CD4-positive, alpha-beta T cell treated with Interleukin-2 at 100 ng/mL for 4 hours (primary cell): ENCODE results near the gene MED31.
"Not testable (repeated sequence)": the region's sequence is repeated elsewhere in the genome, so short reads cannot be mapped to it uniquely, and the experiment has no call there.

Experiments used
- DNase-seq: peaks from one replicate; pipeline ENCODE4 v3.0.0-alpha.2; 2020; ENCODE audit warnings: low spot score

The MED31 gene

GRCh38 chr17:6655732-6656361, 4.4 kb upstream of the MED31 start:
- DNase-seq = not testable (repeated sequence)

GRCh38 chr17:6654841-6655731, 3.7 kb upstream of the MED31 start:
- DNase-seq = no peak

GRCh38 chr17:6651919-6652452, 581 bp upstream of the MED31 start:
- DNase-seq = peak; percentile 22

- peak; percentile 13 for DNase-seq
These were observed 3.2 kb downstream of the MED31 start for GRCh38 chr17:6648181-6648580.

- peak; percentile 50 for DNase-seq
These were observed 7.8 kb downstream of the MED31 start for GRCh38 chr17:6643451-6644125.

GRCh38 chr17:6642592-6642991, 8.8 kb downstream of the MED31 start:
- no peak for DNase-seq

GRCh38 chr17:6641247-6641863, 10.1 kb downstream of the MED31 start:
- DNase-seq = peak; percentile 6

GRCh38 chr17:6640536-6641246, 10.7 kb downstream of the MED31 start, which contains the start of the genes KIAA0753 and TXNDC17:
KIAA0753 (minus strand) TSS chr17:6640711; CDS start chr17:6635103, 5,608 bp downstream.
TXNDC17 (plus strand) TSS chr17:6641060; CDS start chr17:6641083, 23 bp downstream.
- peak; percentile 90 for DNase-seq

- DNase-seq = peak; percentile 23
These were observed 11.5 kb downstream of the MED31 start for GRCh38 chr17:6639586-6640535.

- DNase-seq = no peak
These were observed 12.3 kb downstream of the MED31 start for GRCh38 chr17:6639014-6639585.

GRCh38 chr17:6638046-6638908, 13.1 kb downstream of the MED31 start:
- DNase-seq = no peak

- no peak for DNase-seq
These were observed 14.0 kb downstream of the MED31 start for GRCh38 chr17:6637458-6637840.

- DNase-seq = no peak
These were observed 14.6 kb downstream of the MED31 start for GRCh38 chr17:6636616-6637457.

- no peak for DNase-seq
These were observed 15.3 kb downstream of the MED31 start for GRCh38 chr17:6636105-6636504.

- no peak for DNase-seq
These were observed 18.1 kb downstream of the MED31 start for GRCh38 chr17:6633263-6633662.

- DNase-seq = no peak
These were observed 18.9 kb downstream of the MED31 start for GRCh38 chr17:6632530-6632929.

GRCh38 chr17:6630390-6630789, 21.0 kb downstream of the MED31 start:
- DNase-seq = no peak

- no peak for DNase-seq
These were observed 24.4 kb downstream of the MED31 start for GRCh38 chr17:6627019-6627418.
